ENCODE results near the gene UROC1.

GRCh38 chr3:126510308-126510910 is 7.2 kb downstream of the UROC1 start:
- TF ChIP-seq ZBTB2 (IDR thresholded peaks at IDR 0.05): no peak
- TF ChIP-seq ZNF197 (CRISPR knock-in tag; IDR thresholded peaks at IDR 0.05; ENCODE audit: low read depth): no peak
- no peak for TF ChIP-seq POU5F1 (IDR thresholded peaks at IDR 0.05; ENCODE audit: borderline replicate concordance, low read depth, low read length, partially characterized antibody)
- TF ChIP-seq ZNF282 (CRISPR knock-in tag; IDR thresholded peaks at IDR 0.05): no peak
- TF ChIP-seq PCBP2 (IDR thresholded peaks at IDR 0.05; ENCODE audit: low read depth, low read length, poor library complexity, severe bottlenecking): no peak
- no peak for TF ChIP-seq CTCF (IDR thresholded peaks at IDR 0.05 in 2 of 3, conservative IDR thresholded peaks at IDR 0.05 in 1 of 3; ENCODE audit: insufficient read depth in 2 of 3, low read depth in 1 of 3, low read length in 3 of 3)
- no peak for TF ChIP-seq EP400 (IDR thresholded peaks at IDR 0.05)
- no peak for TF ChIP-seq NFIX (CRISPR knock-in tag; IDR thresholded peaks at IDR 0.05; ENCODE audit: low read depth)
- TF ChIP-seq POLR2A (conservative IDR thresholded peaks at IDR 0.05): no peak
- no peak for TF ChIP-seq KLF1 (tag; IDR thresholded peaks at IDR 0.05)
- TF ChIP-seq SRF (CRISPR knock-in tag; IDR thresholded peaks at IDR 0.05): no peak
